ENCODE results near the gene TRAFD1.

TRAFD1 gene

GRCh38 chr12:112185093-112185923 is 59.9 kb downstream of the TRAFD1 start:
- TF ChIP-seq CTCF (conservative IDR thresholded peaks at IDR 0.05; ENCODE audit: low read depth, low read length), result no peak

GRCh38 chr12:112188130-112188830 is 62.9 kb downstream of the TRAFD1 start:
- DNase-seq (ENCODE audit: low read depth), result no peak
- no peak overlapping the region for H3K4me3 ChIP-seq (ENCODE audit: low read depth, low read length)

More at GRCh38 chr12:112185093-112185923, 59.9 kb downstream of the TRAFD1 start:
- no peak overlapping the region for H3K4me3 ChIP-seq (ENCODE audit: low read depth, low read length)
- no peak for DNase-seq (ENCODE audit: low read depth)

GRCh38 chr12:112190231-112191025 is 65.1 kb downstream of the TRAFD1 start:
- no peak for TF ChIP-seq CTCF (conservative IDR thresholded peaks at IDR 0.05; ENCODE audit: low read depth, low read length)
- no peak for DNase-seq (ENCODE audit: low read depth)
- no peak overlapping the region for H3K4me3 ChIP-seq (ENCODE audit: low read depth, low read length)

More at GRCh38 chr12:112188130-112188830, 62.9 kb downstream of the TRAFD1 start:
- no peak for TF ChIP-seq CTCF (conservative IDR thresholded peaks at IDR 0.05; ENCODE audit: low read depth, low read length)

- no peak for DNase-seq (ENCODE audit: low read depth)
- TF ChIP-seq CTCF (conservative IDR thresholded peaks at IDR 0.05; ENCODE audit: low read depth, low read length), result no peak
- H3K4me3 ChIP-seq (ENCODE audit: low read depth, low read length), result no peak overlapping the region
Measured at GRCh38 chr12:112191201-112191600, 65.8 kb downstream of the TRAFD1 start.

GRCh38 chr12:112191840-112192321 is 66.5 kb downstream of the TRAFD1 start:
- H3K4me3 ChIP-seq (ENCODE audit: low read depth, low read length), result no peak overlapping the region
- no peak for DNase-seq (ENCODE audit: low read depth)
- no peak for TF ChIP-seq CTCF (conservative IDR thresholded peaks at IDR 0.05; ENCODE audit: low read depth, low read length)

GRCh38 chr12:112192475-112192874 is 67.1 kb downstream of the TRAFD1 start:
- no peak for DNase-seq (ENCODE audit: low read depth)
- H3K4me3 ChIP-seq (ENCODE audit: low read depth, low read length), result no peak overlapping the region
- TF ChIP-seq CTCF (conservative IDR thresholded peaks at IDR 0.05; ENCODE audit: low read depth, low read length), result no peak
